Gastroesophageal sphincter (tissue), 3 donors: ENCODE measurements around the gene MEGF11.

Experiments
- POLR2AphosphoS5 ChIP-seq: sonication (generic); formaldehyde crosslinking; IDR thresholded peaks from one replicate; pipeline ENCODE4 v1.6.1; 2017; ENCODE audit warnings: antibody characterized with exemption
- TF ChIP-seq, protein P1 (sequence below), 4 experiments: fragments of 200-600 bp in 2 of 4; fragments of 450-650 bp in 2 of 4; sonication (generic) in 1 of 4; IDR thresholded peaks; one replicate each; pipeline ENCODE4 v1.5.1; 2017 to 2019; ENCODE audit warnings: antibody characterized with exemption in 4 of 4, mild to moderate bottlenecking in 2 of 4, moderate library complexity in 2 of 4

- TF ChIP-seq, protein P1, sequence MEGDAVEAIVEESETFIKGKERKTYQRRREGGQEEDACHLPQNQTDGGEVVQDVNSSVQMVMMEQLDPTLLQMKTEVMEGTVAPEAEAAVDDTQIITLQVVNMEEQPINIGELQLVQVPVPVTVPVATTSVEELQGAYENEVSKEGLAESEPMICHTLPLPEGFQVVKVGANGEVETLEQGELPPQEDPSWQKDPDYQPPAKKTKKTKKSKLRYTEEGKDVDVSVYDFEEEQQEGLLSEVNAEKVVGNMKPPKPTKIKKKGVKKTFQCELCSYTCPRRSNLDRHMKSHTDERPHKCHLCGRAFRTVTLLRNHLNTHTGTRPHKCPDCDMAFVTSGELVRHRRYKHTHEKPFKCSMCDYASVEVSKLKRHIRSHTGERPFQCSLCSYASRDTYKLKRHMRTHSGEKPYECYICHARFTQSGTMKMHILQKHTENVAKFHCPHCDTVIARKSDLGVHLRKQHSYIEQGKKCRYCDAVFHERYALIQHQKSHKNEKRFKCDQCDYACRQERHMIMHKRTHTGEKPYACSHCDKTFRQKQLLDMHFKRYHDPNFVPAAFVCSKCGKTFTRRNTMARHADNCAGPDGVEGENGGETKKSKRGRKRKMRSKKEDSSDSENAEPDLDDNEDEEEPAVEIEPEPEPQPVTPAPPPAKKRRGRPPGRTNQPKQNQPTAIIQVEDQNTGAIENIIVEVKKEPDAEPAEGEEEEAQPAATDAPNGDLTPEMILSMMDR (IDR thresholded peaks at IDR 0.05), result no peak
- no peak for TF ChIP-seq POLR2AphosphoS5
These were observed 45.3 kb upstream of the MEGF11 start for GRCh38 chr15:66298803-66299251.
